ENCODE data around the gene TRHDE.

DNA sequence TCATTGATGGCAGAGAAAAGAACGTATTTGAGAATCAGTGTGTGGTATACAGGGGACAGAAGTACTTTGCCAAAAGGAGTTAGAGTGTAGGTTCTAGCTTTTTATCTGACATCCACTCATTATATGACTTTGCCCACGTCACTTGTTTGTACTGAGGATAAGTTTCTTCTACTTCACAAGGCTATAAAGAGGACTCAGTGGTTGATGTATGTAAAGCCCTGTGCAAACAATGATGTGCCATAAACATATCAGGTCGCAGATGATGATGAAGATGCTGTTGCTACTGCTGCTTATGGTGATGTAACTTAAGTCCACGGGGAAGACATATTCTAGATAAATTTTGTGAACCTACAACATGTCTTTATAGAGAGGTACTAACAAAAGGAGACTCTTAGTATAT is 66.3 kb downstream of the TRHDE start:
- TF ChIP-seq, protein P1, sequence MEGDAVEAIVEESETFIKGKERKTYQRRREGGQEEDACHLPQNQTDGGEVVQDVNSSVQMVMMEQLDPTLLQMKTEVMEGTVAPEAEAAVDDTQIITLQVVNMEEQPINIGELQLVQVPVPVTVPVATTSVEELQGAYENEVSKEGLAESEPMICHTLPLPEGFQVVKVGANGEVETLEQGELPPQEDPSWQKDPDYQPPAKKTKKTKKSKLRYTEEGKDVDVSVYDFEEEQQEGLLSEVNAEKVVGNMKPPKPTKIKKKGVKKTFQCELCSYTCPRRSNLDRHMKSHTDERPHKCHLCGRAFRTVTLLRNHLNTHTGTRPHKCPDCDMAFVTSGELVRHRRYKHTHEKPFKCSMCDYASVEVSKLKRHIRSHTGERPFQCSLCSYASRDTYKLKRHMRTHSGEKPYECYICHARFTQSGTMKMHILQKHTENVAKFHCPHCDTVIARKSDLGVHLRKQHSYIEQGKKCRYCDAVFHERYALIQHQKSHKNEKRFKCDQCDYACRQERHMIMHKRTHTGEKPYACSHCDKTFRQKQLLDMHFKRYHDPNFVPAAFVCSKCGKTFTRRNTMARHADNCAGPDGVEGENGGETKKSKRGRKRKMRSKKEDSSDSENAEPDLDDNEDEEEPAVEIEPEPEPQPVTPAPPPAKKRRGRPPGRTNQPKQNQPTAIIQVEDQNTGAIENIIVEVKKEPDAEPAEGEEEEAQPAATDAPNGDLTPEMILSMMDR (IDR thresholded peaks at IDR 0.05) = no peak
- TF ChIP-seq NR1H2 (CRISPR knock-in tag; IDR thresholded peaks at IDR 0.05) = no peak
- TF ChIP-seq, protein P2, sequence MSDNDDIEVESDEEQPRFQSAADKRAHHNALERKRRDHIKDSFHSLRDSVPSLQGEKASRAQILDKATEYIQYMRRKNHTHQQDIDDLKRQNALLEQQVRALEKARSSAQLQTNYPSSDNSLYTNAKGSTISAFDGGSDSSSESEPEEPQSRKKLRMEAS (CRISPR knock-in tag; IDR thresholded peaks at IDR 0.05) = no peak
- TF ChIP-seq ETV6 (CRISPR knock-in tag; IDR thresholded peaks at IDR 0.05) = no peak
- TF ChIP-seq, protein P3, sequence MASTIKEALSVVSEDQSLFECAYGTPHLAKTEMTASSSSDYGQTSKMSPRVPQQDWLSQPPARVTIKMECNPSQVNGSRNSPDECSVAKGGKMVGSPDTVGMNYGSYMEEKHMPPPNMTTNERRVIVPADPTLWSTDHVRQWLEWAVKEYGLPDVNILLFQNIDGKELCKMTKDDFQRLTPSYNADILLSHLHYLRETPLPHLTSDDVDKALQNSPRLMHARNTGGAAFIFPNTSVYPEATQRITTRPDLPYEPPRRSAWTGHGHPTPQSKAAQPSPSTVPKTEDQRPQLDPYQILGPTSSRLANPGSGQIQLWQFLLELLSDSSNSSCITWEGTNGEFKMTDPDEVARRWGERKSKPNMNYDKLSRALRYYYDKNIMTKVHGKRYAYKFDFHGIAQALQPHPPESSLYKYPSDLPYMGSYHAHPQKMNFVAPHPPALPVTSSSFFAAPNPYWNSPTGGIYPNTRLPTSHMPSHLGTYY (CRISPR knock-in tag; IDR thresholded peaks at IDR 0.05) = no peak
